HepG2 (cell line): Measurements from ENCODE around the gene SLC45A1. TPM values are rescaled to one million over a fixed set of nuclear protein-coding genes. Genes with fewer than 3 reads are reported as not detected.

Source experiments
- ATRX ChIP-seq: sonication (generic); formaldehyde crosslinking; IDR thresholded peaks from 2 replicates; pipeline ENCODE4 v1.4.0; 2020; ENCODE audit warnings: missing genetic modification reagents, borderline replicate concordance
- CBX5 ChIP-seq: sonication (generic); formaldehyde crosslinking; IDR thresholded peaks from 2 replicates; pipeline ENCODE4 v1.4.0; 2020; ENCODE audit warnings: missing genetic modification reagents, borderline replicate concordance
- CHD4 ChIP-seq: fragments of 200-600 bp; sonication (generic); IDR thresholded peaks from 2 replicates; pipeline ENCODE4 v1.7.0; 2017; ENCODE audit warnings: mild to moderate bottlenecking, low read length, borderline replicate concordance
- EED ChIP-seq: sonication (generic); formaldehyde crosslinking; IDR thresholded peaks from 2 replicates; pipeline ENCODE4 v1.5.0; 2020; ENCODE audit warnings: mild to moderate bottlenecking, missing genetic modification reagents
- FOSL2 ChIP-seq: sonication (generic); formaldehyde crosslinking; IDR thresholded peaks from 2 replicates; pipeline ENCODE4 v1.4.0; 2020; ENCODE audit warnings: missing genetic modification reagents
- JUNB ChIP-seq: sonication (generic); formaldehyde crosslinking; IDR thresholded peaks from 2 replicates; pipeline ENCODE4 v1.8.0; 2022; ENCODE audit warnings: missing genetic modification reagents, mild to moderate bottlenecking, borderline replicate concordance
- KDM5B ChIP-seq: sonication (generic); formaldehyde crosslinking; IDR thresholded peaks from 2 replicates; pipeline ENCODE4 v1.4.0; 2020; ENCODE audit warnings: missing genetic modification reagents, mild to moderate bottlenecking, borderline replicate concordance
- LCORL ChIP-seq, 2 experiments: fragments of 450-650 bp in 1 of 2; sonication (generic) in 1 of 2; formaldehyde crosslinking in 1 of 2; IDR thresholded peaks; 2 replicates each; pipeline versions ENCODE4 v1.5.0 to v1.6.1; 2017 to 2020; ENCODE audit warnings: antibody characterized with exemption in 1 of 2, missing genetic modification reagents in 1 of 2
- NR2F2 ChIP-seq: IDR thresholded peaks from 2 replicates; pipeline ENCODE4 v1.6.1; 2012; ENCODE audit warnings: low read depth, inconsistent platforms, borderline replicate concordance
- PHF5A ChIP-seq: IDR thresholded peaks from one replicate; pipeline ENCODE4 v1.6.1; 2018; ENCODE audit warnings: low read depth, missing genetic modification reagents; ENCODE audit not compliant: unreplicated experiment
- RFX3 ChIP-seq: IDR thresholded peaks from 2 replicates; pipeline ENCODE4 v1.6.1; 2016; ENCODE audit warnings: missing biosample characterization, missing genetic modification reagents
- SMARCC2 ChIP-seq: fragments of 450-650 bp; IDR thresholded peaks from 2 replicates; pipeline ENCODE4 v1.6.1; 2017; ENCODE audit warnings: antibody characterized with exemption, mild to moderate bottlenecking
- TEAD3 ChIP-seq: optimal IDR thresholded peaks from 2 replicates; pipeline ENCODE3; 2016; ENCODE audit warnings: borderline replicate concordance
- U2AF1 ChIP-seq: fragments of 200-400 bp; formaldehyde crosslinking; optimal IDR thresholded peaks from 2 replicates; pipeline ENCODE3; 2017; ENCODE audit warnings: mild to moderate bottlenecking, low read depth, low read length
- ZNF124 ChIP-seq: sonication (generic); formaldehyde crosslinking; IDR thresholded peaks from 2 replicates; pipeline ENCODE4 v1.4.0; 2020; ENCODE audit warnings: missing genetic modification reagents
- ZNF256 ChIP-seq: sonication (generic); formaldehyde crosslinking; conservative IDR thresholded peaks from 2 replicates; pipeline ENCODE4 v1.4.0; 2020; ENCODE audit warnings: missing genetic modification reagents
- ZNF335 ChIP-seq: sonication (generic); formaldehyde crosslinking; IDR thresholded peaks from 2 replicates; pipeline ENCODE4 v1.4.0; 2020; ENCODE audit warnings: missing genetic modification reagents
- ZNF350 ChIP-seq: sonication (generic); formaldehyde crosslinking; IDR thresholded peaks from 2 replicates; pipeline ENCODE4 v1.4.0; 2020; ENCODE audit warnings: mild to moderate bottlenecking, low read depth, missing genetic modification reagents, borderline replicate concordance
- ZNF552 ChIP-seq: sonication (generic); formaldehyde crosslinking; IDR thresholded peaks from 2 replicates; pipeline ENCODE4 v1.9.0; 2022; ENCODE audit warnings: missing genetic modification reagents, mild to moderate bottlenecking, borderline replicate concordance
- ZNF577 ChIP-seq: sonication (generic); formaldehyde crosslinking; IDR thresholded peaks from 2 replicates; pipeline ENCODE4 v1.4.0; 2020; ENCODE audit warnings: mild to moderate bottlenecking, low read depth, missing genetic modification reagents, borderline replicate concordance
- ZNF687 ChIP-seq: sonication (generic); formaldehyde crosslinking; IDR thresholded peaks from 2 replicates; pipeline ENCODE4 v1.5.1; 2020; ENCODE audit warnings: mild to moderate bottlenecking, missing genetic modification reagents, moderate library complexity
- polyA plus RNA-seq, 8 experiments: library from polyadenylated mRNA; depleted of rRNA in 3 of 8; stranded (reverse) in 7 of 8; unstranded in 1 of 8; fragments of >200 nt; fragmentation: Illumina TruSeq in 4 of 8; extraction: Trizol in 4 of 8; gene quantifications; 2 replicates each; pipeline versions ENCODE4 v1.2.1 to v1.2.3, GENCODE V29; 2011 to 2016; ENCODE audit warnings: low read depth in 4 of 8, missing spikeins in 1 of 8, mixed read lengths in 1 of 8; ENCODE audit not compliant: insufficient read depth in 1 of 8
- total RNA-seq, 5 experiments: library from RNA; depleted of rRNA; stranded (reverse); fragments of >200 nt; fragmentation: Illumina TruSeq; extraction: Trizol; gene quantifications; 2 replicates each; pipeline ENCODE4 v1.2.3, GENCODE V29; 2016; ENCODE audit warnings: low read depth in 1 of 5
- TF ChIP-seq, protein P1 (sequence below): sonication (generic); formaldehyde crosslinking; IDR thresholded peaks from 2 replicates; pipeline ENCODE4 v1.4.0; 2020; ENCODE audit warnings: missing genetic modification reagents, borderline replicate concordance

The SLC45A1 gene
- total and polyA plus RNA-seq, 2 of the 13 experiments (the other 11 are each of a cell fraction or from before 2014, with no cell fraction given) = not detected

DNA sequence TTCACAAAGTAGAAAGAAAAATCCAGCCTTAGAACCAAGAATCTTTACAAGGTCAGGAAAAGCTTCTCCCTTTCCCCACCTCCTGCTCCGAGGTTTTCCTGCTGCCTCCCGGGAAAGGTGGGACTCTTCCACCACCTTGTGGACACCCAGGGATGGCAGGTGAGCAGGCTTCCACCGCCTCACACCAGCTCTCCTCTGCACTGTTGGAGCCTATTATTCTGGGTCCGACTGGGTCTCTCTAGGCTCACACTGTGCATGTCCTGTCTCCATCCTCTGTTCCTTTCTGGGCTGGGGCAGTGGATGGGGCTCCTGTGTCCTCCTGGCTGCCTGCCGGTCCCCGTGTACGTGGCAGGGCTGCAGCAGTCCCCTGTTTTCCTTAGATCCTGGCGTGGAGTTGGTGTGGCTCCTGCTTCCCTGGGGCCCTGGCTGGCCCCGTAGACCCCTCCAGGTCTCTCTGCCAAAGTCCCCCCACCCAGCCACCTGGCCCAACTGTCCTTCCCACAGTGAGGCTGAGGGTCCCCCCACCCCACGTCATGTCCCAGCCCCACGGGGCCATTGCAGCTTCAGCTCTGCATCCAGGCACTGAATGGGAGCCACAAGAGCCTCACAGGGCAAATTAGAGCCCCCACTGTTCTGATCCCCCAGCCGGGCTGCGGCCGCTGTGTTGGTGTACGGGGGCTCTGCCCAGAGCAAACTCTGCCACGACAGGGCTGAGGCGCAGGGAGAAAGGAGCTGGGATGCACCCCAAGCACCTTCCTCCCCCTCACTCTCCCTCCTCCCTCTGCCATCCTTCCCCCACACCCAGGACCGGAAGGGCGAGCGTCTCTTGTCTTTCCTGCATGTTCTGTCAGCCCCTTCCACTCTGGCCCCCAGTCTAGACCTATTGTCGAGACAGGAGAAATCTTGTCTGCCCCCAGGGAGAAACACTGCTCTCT, 3.3 kb upstream of the SLC45A1 start (continued):
- TF ChIP-seq ZNF687 = peak; percentile 72
- no peak for TF ChIP-seq LCORL (IDR thresholded peaks at IDR 0.05)
- peak; percentile 28; the same call in 1 of the 2 replicates for TF ChIP-seq LCORL (CRISPR knock-in tag; IDR thresholded peaks at IDR 0.05)
- TF ChIP-seq ZNF552 (CRISPR knock-in tag) = no peak
- peak; percentile 82; the same call in 1 of the 2 replicates for TF ChIP-seq ZNF124 (CRISPR knock-in tag)
- TF ChIP-seq ZNF335 (CRISPR knock-in tag) = 0 out of 2 replicates have a peak, but pooled peaks have one; percentile 29
- TF ChIP-seq, protein P1, sequence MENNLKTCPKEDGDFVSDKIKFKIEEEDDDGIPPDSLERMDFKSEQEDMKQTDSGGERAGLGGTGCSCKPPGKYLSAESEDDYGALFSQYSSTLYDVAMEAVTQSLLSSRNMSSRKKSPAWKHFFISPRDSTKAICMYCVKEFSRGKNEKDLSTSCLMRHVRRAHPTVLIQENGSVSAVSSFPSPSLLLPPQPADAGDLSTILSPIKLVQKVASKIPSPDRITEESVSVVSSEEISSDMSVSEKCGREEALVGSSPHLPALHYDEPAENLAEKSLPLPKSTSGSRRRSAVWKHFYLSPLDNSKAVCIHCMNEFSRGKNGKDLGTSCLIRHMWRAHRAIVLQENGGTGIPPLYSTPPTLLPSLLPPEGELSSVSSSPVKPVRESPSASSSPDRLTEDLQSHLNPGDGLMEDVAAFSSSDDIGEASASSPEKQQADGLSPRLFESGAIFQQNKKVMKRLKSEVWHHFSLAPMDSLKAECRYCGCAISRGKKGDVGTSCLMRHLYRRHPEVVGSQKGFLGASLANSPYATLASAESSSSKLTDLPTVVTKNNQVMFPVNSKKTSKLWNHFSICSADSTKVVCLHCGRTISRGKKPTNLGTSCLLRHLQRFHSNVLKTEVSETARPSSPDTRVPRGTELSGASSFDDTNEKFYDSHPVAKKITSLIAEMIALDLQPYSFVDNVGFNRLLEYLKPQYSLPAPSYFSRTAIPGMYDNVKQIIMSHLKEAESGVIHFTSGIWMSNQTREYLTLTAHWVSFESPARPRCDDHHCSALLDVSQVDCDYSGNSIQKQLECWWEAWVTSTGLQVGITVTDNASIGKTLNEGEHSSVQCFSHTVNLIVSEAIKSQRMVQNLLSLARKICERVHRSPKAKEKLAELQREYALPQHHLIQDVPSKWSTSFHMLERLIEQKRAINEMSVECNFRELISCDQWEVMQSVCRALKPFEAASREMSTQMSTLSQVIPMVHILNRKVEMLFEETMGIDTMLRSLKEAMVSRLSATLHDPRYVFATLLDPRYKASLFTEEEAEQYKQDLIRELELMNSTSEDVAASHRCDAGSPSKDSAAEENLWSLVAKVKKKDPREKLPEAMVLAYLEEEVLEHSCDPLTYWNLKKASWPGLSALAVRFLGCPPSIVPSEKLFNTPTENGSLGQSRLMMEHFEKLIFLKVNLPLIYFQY = 0 out of 2 replicates have a peak, but pooled peaks have one; percentile 68
- TF ChIP-seq EED = peak; percentile 71; the same call in 1 of the 2 replicates
- peak; percentile 47; the same call in 1 of the 2 replicates for TF ChIP-seq ZNF350 (CRISPR knock-in tag)
- peak; percentile 42 for TF ChIP-seq TEAD3 (CRISPR knock-in tag)
- no peak for TF ChIP-seq JUNB
- TF ChIP-seq NR2F2 = no peak
- no peak for TF ChIP-seq SMARCC2
- TF ChIP-seq ATRX = no peak
- no peak for TF ChIP-seq U2AF1
- 0 out of 2 replicates have a peak, but pooled peaks have one; percentile 53 for TF ChIP-seq CBX5
- TF ChIP-seq ZNF256 = no peak
- no peak for TF ChIP-seq CHD4
- peak; percentile 48; the same call in 1 of the 2 replicates for TF ChIP-seq KDM5B (CRISPR knock-in tag)
- TF ChIP-seq ZNF577 (CRISPR knock-in tag) = no peak
- peak; percentile 58 for TF ChIP-seq FOSL2 (CRISPR knock-in tag)
- no peak for TF ChIP-seq PHF5A (CRISPR knock-in tag)
- no peak for TF ChIP-seq RFX3 (CRISPR knock-in tag)
